Inflammatory macrophage treated with lipopolysaccharide for 4 hours (primary cell): ENCODE data around the gene TACC2.

Experiments used
- DNase-seq: peaks from one replicate; pipeline ENCODE4 v3.0.0-alpha.2; 2020

TACC2 gene

DNA sequence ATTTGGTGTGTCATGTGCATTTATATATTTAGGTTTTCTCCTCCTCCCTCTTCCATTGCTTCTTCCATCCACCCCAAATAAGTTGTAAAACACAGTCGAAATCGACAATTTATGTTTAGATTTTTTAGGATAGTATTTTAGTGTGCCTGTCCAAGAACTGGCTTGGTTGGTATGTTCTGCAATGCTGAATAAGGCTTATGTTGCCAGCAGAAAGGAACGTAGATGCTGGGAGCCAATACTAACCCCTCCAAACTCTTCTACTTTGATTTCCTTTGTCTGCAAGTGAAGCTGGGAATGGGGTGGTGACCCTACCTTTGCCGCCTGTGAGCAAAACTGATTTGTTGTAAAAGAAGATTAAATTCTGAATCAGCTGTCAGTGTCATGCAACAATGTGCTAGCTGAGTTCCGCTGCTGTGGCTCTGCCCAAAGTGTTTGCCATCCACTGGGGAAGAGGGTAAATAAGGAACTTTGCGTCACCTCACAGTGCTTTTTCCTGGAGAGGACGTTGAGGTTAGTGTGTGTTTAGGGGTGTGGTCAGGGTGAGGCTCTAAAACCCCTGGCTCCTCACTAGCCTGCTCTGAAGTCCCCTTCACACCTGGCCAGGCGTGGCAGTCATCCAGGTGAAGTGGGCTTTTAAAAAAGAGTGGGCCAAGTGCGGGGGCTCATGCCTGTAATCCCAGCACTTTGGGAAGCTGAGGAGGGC lies 44.4 kb downstream of the TACC2 start:
- no peak for DNase-seq

DNA sequence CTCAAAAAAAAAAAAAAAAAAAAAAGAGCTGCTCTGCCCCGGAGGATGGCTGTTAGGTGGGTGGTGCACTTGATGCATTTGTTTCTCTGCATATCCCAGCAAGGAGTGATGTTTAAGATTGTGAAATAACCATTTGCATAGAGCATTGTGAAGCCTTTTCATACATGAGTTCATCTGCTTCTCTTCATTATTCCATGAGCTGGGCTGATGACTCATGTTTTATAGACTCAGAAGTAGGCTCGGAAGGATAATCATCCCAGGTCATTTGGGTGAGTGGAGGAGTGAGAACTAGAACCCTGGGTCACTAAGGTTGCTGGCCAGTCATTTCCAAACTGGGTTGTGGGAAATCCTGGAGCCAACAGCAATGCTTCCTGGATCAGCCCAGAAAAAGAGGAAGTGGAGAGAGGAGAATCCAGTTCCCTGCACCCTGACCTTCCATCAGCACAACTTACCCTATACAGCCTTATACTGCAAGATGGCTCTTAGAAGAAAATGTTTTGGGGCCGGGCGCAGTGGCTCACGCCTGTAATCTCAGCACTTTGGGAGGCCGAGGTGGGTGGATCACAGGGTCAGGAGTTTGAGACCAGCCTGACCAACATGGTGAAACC lies 45.3 kb downstream of the TACC2 start:
- DNase-seq, result no peak

DNA sequence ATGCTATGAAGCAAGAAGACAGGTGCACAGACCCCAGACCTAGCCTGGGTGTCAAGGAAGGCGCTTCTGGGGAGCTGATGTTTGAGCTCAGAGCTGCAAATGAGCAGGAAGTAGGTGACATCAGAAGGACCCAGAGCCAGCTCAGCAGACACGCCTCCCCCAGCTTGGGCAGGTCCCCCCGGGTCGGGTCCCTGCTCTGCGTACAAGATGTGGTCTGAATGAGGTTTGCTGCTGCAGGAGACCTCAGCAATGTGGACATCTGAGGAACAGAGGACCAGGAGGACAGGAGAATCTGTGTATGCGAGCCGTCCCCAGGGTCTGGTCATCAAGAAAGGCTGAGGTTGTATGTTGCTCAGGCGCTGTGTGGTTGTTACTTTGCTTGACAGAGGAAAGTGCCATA lies 51.8 kb downstream of the TACC2 start:
- DNase-seq, result no peak

DNA sequence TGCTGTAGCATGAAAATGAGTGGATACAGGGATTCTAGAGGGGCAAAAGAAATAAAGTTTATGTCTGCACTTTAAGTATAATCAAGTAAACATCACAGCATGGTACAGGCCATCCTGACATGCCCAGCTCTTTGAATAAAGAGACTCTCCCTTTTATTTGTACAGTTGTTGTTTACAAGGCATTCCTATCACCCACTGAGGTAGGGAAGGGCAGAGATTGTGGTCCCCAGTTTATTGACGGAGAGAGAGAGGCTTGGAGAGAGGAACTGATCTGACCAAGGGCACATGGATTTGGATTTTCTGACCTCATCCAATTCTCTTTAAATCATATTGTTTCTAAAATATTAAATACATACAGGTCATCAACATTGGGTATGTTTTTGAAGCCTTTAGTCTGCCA lies 53.9 kb downstream of the TACC2 start:
- DNase-seq, result no peak

DNA sequence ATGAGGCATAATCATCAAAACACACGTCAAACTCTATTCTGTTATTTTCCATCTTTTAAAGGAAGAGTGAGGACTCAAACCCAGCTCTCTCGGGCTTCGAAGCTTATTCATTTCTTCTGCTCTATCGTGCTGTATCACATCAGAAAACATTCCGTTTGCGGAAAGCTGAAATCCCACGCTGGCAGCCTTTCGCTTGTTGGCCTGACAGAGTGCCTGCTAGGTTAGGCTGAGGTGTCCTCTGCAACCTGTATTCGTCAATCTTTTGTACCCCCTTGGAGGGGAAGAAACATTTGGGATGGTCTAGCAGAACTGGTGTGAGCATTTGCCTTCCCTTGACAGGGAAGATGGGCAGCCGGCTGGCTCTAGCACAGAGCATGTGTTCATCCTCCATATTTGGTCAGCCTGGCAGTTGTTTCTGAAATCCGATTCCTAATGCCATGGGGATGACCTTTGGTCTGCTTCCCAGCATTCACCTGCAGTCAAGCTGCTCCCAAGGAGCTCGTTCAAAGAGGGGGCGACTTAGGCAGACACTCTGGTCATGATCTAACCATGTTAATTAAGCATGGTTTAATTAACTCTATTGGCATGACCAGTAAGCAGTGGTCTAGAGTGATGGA lies 55.2 kb downstream of the TACC2 start:
- no peak for DNase-seq

DNA sequence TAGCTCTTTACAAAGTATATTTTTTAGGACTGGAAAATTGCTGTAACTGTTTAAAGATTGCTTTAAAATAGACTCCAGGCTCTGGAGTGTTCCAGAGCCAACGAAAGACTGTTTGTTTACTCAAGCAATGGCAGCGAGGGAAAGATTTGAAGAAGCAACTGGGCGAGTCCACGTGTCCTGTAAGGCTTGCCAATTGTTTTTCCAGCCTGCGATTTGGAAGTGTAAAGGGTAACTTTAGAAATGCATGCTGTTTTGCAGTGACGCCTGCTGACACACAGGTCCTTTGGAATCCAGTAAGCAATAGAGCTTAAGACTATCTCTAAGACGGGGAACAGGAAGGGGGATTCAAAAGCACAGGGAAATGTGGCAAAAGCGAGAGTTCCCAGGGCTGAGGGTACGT lies 55.8 kb downstream of the TACC2 start:
- no peak for DNase-seq

DNA sequence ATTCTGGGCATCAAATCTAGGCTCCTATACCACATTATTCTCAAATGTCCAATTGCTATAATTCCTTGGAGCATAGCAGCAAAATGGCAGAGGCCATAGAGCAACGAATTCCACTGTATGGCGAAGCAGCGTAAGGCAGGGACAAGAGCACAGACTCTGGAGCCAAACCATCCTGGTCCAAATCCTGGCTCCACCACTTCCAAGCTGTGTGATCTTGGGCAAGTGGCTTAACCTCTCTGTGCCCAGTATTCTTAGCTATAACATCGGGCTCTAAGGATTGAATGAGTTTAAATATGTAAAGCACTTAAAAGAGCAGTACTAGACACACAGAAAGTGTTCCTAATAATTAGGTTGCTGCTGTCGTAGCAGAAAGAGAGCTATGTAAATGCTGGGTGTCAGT lies 56.2 kb downstream of the TACC2 start:
- no peak for DNase-seq

DNA sequence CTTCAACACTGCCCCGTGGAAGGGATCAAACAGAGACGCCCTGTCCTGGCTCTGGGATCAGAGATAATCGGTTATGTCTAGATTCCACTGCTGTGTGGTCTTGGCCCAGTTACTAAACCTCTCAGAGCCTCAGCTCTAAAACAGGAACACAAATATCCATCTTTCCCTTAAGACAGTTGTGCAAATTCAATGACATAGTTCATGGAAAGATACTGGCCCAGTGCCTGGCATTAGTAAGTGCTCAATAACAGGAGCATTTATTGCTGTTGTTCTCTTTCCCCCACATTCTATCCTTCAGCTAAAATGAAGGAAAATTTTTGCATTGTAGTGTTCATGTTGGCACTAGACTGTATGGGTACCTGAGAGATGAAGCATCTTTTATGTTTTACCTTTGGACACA lies 58.6 kb downstream of the TACC2 start:
- DNase-seq, result no peak

DNA sequence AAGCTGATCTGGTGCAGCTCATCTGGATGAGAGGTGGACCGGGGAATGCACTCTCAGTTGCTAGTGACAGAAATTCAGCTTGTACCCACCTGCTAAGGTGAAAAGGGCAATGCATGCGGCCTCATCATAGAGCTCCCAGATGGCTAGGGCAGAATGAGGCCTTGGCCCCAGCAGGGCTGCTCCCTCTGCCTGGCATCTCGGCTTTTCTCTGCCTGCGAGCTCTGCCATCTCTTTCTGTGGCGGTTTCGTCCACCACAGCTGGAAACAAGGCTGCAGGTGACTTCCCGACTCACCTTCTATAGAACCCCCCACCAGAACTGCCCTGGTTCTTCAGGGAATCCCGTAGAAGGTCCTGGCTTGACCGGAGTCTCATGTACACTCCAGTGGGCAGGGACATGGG lies 60.1 kb downstream of the TACC2 start:
- DNase-seq, result no peak

DNA sequence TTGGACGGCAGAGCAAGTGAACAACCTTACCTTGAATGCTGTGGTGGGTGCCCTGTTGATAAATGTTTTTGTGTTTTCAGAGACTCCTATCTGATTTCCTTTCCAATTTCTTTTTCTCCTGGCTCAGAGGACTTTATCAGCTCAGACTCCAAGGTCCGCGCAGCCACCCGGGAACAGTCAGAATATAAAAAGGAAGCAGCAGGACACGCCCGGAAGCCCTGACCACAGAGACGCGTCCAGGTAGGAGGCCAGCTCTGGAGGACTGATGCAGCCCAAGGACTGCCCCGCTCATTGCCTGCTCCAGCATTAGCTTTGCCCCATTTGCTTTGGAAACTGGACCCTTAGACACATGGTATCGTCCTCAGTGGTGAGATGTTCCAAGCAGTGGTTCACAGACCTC lies 61.3 kb downstream of the TACC2 start:
- DNase-seq, result no peak

DNA sequence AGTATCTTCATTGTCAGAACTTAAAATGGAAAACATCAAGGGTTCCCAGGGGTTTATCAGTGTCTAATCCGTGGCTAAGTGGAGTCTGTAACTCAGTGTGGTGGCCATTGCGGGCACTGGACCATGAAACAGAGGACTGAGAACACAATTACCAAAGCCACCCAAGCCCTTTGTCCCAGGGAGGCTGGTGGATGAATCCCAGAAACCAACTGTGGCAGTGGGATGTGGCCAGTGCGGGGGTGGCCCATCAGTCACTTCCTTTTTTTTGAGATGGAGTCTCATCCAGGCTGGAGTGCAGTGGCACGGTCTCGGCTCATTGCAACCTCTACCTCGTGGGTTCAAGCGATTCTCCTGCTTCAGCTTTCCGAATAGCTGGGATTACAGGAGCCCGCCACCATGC lies 61.8 kb downstream of the TACC2 start:
- DNase-seq, result no peak

DNA sequence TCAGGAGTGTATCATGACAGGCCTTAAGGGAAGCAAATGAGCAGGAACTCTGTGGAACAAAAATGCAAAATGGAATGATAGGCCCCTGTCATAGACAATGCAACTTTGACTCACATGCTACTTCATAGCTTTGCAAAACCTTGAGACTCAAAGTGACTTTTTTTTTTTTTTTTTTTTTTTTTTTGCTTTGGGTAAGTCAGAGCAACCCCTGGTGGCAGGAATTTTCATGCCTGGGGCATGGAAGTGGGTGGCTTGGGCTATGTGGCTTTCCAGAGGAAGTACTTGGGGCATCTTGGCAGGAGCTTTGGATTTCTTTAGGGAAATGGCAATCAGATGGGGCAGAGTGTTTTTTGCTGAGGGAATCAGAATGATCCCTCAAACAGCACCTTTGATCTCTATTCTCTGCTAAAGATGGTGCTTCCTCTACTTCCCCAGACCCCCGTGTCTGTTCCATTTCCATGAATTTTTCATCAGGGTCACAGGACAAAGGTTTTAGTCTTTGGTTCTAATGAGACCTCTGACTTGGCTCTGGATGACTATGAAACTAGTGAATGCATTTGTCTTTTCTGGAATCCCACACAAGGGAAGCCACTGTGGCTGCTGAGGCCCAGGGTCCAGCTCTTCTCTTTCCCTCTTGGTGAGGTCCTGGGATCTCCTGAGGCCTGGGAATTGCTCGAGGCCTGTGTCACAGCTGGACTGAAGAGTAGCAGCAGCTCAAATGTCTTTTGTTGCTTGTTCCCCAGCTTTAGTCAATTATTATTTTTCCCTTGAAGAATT lies 62.8 kb downstream of the TACC2 start:
- DNase-seq, result peak; percentile 9

DNA sequence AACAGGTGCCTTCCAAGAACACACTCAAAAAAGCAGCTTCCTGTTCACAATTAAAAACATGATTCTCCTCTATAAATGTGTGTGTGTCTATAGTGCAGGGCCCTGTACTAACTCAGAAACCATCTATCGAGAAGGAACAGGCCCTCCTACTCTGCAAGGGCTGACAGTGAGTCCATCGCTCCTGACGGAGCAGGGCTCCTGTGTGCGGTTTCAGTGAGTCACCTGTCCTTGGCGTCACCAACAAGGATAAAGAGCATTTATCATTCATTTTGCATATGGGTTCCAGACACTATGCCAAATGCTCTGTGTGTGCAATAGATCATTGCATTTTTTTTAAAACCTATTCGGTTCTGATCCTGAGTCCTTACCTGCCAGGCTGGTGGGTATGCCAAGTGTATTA lies 63.7 kb downstream of the TACC2 start:
- no peak for DNase-seq

DNA sequence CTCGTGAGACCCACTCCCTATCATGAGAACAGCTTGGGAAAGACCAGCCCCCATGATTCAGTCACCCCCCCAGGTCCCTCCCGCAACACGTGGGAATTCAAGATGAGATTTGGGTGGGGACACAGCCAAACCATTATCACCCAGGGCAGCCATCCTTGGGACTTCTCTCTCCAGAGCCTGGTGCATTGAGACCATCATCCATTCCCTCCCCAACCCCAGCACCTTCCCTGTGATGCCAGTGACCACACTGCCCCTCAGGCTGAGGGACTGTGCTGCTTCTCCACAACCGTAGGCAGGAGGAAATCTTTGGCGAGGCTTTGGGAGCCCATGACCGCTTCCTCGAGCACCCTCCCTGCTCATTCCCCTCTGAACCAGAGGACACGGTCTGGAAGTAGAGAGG lies 64.4 kb downstream of the TACC2 start:
- no peak for DNase-seq

DNA sequence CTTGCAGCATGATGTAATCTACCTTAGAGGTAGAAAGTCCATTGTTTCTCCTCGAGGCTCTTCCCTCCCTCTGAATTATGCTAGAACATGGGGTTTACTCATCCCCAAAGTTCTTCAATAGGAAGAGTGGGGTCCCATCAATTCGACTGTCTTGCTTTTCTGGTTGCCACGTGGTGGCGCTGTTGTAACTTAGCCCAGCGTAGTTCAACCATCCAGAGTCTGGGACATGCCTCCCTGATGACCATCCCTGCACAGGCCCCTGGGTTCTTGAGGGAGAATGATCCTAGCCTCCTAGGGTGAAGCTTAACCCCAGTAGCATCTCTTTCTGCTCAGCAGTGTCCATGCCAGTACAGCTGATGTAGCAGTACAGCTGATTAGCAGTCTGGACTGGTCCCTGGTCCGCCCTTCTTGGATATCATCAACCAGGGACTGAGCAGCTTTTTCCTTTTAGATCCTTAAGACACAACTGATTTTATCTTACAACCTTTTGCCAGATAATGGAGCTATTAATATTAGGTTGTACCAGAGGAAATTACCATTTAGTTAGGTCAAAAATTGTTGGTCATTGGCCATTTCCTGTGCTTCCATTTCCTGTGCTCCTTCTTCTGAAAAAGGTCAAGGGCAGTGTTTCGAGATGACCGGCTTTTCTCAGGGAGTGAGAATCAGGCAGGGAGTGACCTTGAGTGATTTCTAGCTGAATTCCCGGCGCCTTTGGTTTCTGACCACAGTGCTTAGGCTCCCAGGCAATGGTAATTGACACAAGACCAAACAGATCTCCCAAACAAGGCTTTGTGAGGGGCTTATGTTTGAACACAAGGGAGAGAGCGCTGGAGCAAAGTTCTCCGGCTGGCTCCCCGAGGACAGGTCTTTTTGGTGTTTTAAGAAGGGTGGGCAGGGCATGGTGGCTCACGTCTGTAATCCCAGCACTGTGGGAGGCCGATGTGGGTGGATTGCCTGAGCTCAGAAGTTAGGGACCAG lies 65.4 kb downstream of the TACC2 start:
- DNase-seq, result no peak

DNA sequence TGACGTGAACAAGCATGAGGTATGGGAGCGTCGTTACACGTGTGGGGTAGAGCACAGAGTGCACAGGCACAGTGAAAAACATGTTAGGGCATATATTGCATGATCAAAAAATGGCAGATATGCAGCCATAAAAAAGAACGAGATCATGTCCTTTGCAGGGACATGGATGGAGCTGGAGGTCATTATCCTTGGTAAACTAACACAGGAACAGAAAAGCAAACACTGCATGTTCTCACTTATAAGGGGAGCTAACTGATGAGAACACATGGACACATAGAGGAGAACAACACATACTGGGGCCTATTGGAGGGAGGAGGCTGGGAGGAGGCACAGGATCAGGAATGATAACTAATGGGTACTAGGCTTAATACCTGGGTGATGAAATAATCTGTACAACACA lies 66.3 kb downstream of the TACC2 start:
- DNase-seq, result no peak

DNA sequence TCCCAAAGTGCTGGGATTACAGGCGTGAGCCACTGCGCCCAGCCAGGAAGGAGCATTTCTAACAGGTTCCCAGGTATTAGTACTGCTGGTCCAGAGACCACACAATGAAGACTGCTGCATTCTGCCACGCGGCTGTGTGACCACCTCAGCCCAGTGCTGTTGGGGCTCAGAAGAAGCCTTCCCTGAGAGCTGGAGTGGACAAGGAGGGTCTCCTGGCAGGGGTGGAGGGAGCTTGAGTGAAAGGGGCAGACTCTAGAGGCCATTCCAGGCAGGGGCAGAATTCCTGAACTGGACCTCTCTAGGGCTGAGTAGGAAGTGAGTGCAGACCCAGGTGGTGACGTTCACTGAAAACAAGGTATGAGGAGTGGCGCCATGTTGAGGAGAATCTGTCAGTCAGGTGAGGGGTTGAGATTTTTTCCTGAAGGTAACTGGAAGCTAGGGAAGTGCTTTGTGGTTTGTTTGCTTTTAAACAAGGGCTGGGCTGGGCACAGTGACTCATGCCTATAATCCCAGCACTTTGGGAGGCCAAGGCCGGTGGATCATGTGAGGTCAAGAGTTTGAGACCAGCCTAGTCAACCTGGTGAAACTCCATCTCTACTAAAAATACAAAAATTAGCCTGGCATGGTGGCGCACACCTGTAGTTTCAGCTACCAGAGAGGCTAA lies 67.6 kb downstream of the TACC2 start:
- no peak for DNase-seq

DNA sequence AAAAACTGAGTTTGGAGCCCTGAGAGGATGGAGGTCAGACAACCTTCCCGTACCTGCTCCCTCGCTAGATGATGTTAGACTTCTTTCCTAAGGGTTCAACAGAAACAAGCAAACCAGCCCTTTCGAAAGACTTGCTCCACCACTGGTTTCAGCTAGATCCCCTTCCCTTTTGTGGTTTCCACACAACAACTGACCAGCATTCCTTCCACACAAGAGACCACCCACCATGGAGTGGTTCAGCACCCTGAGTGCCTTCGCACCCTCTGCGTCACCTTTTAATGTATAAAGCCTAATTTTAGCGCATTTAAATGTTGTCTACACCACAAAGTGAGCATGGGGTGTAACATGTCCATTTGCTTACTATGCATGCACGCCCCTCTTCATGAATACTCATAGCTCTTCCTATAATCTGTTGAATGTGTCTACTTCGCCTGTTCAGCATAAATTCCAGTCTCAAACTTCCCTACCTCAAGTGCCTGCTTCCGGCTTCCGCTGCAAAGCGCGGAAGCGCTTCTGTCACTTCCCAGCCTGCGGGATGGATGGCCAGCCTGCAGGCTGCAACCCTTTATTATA lies 69.0 kb downstream of the TACC2 start:
- DNase-seq, result no peak

DNA sequence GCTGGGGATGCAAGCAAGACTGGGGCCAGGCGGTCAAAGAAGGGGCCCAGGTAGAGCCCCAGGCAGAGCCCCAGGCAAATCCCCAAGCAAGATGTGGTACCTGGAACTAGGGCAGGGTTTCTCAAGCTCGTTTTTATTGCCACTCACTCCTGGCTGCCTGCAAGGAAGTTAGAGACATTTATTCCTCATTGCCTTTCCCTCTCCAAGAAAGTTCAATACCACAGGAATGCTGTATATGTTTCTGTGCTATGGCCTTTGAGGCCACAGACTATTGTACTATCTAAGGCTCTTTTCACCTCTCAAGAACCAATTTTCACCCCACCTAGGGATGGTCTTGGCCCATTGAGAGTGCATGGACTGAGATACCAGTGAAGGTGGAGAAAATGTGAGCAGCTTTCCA lies 71.3 kb downstream of the TACC2 start:
- no peak for DNase-seq

DNA sequence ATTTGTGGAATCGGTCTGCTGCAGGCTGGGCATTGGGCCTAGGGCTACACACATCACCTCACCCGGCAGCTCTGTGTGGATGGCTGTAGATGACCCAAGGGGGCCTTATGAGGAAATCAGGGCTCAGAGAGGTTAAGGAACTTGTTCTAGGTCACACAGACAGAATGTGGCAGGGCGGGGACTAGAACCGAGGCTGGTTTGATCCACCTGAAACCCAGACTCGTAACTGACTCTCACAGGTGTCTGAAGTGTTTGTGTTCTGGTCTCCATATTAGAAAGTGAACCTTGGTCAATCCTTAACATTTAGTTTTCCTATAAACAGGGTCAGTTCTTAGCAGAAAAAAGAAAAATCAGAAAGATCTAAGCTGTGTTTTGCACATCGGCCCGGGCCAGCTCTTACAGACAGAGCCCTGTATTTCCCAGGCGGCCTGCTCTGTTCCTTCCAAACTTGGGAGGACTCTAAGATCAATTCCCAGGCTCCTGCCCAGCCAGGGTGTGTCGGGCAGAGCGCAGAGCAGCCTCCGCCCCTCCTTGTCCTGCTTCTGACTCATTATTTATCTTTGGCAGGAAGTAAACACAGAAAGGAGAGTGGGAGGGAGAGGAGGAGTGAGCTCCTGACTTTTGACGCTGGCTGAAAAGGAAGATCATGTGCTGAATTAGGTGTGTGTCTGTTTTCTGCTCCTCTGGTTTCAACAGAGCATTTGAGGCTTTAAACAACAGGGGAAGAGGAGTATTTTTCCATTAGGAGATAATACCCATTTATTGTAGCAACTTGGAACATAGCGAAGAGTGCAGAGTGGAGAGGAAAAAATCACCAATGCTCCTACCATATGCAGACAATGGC lies 74.1 kb downstream of the TACC2 start:
- peak; percentile 60 for DNase-seq
